ENCODE results near the gene PRKAG2.
"Not testable (repeated sequence)": the region's sequence is repeated elsewhere in the genome, so short reads cannot be mapped to it uniquely, and the experiment has no call there.

Gene PRKAG2

DNA sequence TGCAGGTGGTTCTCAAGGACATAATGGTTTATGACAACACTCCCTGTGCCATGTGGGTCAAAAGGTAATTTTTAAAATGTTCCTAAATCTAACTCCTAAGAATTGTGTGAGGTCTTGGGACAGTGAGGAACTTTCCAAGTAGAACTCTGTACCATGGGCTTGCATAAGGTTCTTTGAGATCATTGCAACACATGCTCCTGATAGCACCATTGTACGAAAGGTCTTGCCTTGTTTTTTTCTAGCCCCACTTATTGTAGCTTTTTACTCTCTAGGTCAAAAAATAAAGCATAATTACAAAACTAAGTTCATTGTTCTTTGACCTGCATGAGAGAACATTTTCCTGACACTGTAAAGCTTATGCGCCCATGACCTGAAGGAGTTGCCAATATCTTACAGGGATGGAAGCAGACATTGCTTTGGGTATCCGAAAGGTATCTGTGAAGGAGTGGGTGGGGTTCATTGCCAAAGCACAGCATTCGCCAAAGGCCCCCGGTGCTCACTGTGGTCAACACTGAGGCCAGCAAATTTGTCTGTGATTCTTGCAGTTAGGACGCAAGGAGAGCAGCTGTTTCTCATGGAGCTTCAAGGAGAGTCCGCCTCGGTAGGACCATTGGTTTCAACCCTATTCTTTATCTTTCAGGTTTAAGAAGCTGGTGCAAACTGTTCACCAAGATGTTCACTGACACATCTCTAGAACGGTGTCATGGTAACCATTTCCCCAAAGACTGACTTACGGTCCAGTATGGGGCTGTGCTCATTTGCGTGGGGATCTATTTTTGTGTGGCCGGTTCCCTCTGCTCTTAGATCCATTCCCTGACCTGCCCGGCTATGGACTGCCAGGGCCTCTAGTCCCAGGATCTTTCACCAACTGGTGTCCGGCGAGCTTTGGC is 7.6 kb upstream of the PRKAG2 start:
- no peak for DNase-seq (ENCODE audit: low read depth)

- no peak for DNase-seq (ENCODE audit: low read depth)
These were observed 6.9 kb upstream of the PRKAG2 start for GRCh38 chr7:151883857-151884256.

- DNase-seq (ENCODE audit: low read depth), result no peak
These were observed 5.8 kb upstream of the PRKAG2 start for GRCh38 chr7:151882734-151883133.

GRCh38 chr7:151880688-151881087 is 3.8 kb upstream of the PRKAG2 start:
- no peak for DNase-seq (ENCODE audit: low read depth)

DNA sequence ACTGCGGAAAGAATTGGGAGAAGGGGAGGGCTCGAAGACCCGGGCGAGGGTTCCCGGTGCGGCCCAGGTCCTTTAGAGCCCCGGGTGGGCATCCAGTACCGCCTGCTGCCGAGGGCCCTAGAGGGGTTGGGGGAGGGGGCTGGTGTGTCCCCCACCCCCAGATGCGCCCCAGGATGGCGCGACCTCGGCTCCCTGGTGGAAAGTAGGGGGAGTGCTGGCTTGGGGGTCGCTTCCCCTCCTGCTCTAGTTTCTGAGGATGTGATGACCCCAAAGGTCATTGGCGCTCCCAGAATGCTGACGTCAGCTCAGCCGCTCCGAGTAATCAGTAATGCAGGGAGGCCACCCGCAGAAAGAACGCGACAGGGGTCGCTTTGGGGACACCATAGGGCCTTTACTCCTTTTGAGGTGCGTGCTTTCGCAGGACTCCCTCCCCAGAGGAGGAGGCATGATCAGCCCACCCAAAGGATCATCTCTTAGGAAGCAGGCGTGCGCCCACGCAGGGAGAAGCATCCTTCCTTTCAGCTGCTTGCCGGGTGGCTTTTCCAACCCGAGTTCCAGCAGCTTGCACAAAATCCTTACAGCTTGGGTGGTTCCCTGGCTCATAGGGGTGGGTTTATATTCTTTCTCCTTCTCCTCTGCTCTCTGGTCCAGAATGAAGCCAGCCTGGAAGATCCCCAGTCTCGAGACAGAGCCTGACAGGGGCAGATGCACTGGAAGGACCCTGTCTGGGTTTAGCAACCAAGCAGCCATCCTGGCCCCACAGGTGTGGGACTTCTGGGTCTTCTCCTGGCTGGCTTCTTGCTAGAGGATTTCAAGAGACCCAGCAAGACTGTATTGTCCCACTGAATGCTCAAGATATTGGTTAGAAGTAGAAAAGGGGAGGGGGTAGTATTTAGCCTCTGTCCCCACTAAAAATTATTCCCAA is 1.3 kb upstream of the PRKAG2 start:
- no peak for DNase-seq (ENCODE audit: low read depth)

- peak; percentile 32 for DNase-seq (ENCODE audit: low read depth)
These were observed 695 bp downstream of the PRKAG2 start for GRCh38 chr7:151875942-151876898.

- not testable (repeated sequence) for DNase-seq (ENCODE audit: low read depth)
These were observed 2.4 kb downstream of the PRKAG2 start for GRCh38 chr7:151874479-151874878.

DNA sequence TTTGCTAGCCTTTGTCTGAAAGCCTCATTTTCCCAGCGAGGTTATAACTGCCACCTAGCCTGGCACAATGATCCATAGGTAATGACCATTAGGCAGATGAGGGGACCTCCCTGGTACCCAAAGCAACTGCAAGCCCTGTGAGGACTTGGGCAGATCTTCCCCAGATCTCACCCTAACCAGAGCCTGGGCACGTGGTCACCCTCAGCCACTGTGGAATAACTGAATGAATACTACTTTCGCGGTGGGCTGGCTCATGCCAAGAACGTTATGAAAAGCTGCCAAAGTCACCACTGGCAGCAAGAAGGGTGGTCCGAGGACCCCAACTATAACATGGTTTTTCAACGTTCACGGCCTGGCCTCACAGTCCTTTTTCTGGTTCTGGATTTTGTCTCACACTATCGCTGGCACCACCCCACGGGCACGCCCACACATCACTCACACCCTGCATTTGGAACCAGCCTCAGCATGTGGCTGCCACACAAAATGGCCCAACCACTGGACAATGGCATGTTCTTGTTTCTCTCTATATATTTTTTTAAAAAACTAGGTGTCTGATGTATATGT is 3.4 kb downstream of the PRKAG2 start:
- DNase-seq (ENCODE audit: low read depth), result no peak

GRCh38 chr7:151872531-151873401 is 4.1 kb downstream of the PRKAG2 start:
- DNase-seq (ENCODE audit: low read depth), result no peak

DNA sequence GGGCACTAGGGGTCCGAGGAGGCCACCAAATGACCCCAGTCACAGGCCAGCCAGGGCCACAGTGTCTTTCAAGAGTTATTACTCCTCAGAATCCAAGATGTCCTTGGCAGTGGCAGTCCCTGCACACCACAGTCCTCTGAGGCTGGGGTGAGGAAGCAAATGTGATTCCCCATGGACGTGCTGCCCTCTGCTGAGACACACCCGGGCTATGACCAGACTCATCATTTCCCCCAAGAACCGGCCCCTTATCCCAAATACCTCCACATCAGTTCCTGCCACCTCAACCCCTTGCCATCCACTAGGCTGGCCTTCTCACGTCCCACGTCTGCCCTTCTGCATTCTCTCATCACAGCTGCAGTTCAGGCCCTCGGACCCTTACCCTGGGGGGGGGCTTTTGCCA is 5.0 kb downstream of the PRKAG2 start:
- DNase-seq (ENCODE audit: low read depth), result peak; percentile 26

- no peak for DNase-seq (ENCODE audit: low read depth)
These were observed 5.7 kb downstream of the PRKAG2 start for GRCh38 chr7:151871189-151871735.

GRCh38 chr7:151869968-151870918 is 6.7 kb downstream of the PRKAG2 start:
- no peak for DNase-seq (ENCODE audit: low read depth)

DNA sequence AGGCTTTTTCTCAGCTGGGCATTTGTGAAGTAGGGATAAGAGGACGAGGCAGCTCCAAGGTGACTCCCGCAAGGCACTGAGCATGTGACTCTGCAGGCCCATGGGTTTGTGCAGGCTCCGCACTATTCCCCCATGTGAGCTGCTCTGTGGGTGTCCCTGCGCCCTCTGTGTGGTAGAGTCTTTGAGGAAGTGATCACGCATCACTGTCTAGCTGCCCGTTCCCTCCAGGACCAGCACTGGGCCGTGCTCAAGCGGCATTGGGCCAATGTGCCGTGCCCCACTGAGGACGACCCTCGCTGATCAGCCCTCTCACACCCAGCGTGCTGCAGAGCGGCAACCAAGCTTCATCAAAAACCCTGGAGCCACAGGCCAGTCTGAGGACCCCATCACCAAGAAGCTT is 7.5 kb downstream of the PRKAG2 start:
- no peak for DNase-seq (ENCODE audit: low read depth)

- no peak for DNase-seq (ENCODE audit: low read depth)
These were observed 7.8 kb downstream of the PRKAG2 start for GRCh38 chr7:151869109-151869428.

- DNase-seq (ENCODE audit: low read depth), result no peak
These were observed 8.4 kb downstream of the PRKAG2 start for GRCh38 chr7:151868396-151869108.

GRCh38 chr7:151867912-151868311 is 9.0 kb downstream of the PRKAG2 start:
- no peak for DNase-seq (ENCODE audit: low read depth)

GRCh38 chr7:151866761-151867655 is 9.9 kb downstream of the PRKAG2 start:
- DNase-seq (ENCODE audit: low read depth), result no peak

Data from ELR (cell line).